IPS-15b (cell line): ENCODE results near the gene RNF224.
A peak's percentile ranks its signal among the peaks of the same experiment; 100 is the strongest.

Source experiments
- H3K27me3 ChIP-seq: one replicate; pipeline ENCODE4 v1.6.1; 2013; ENCODE audit warnings: low read length; ENCODE audit not compliant: control insufficient read depth, insufficient read depth
- H3K36me3 ChIP-seq: one replicate; pipeline ENCODE4 v1.6.1; 2013; ENCODE audit warnings: low read length; ENCODE audit not compliant: control insufficient read depth, insufficient read depth
- H3K4me1 ChIP-seq: one replicate; pipeline ENCODE4 v1.6.1; 2013; ENCODE audit warnings: mild to moderate bottlenecking, low read length; ENCODE audit not compliant: control insufficient read depth, insufficient read depth
- H3K4me3 ChIP-seq: one replicate; pipeline ENCODE4 v1.5.1; 2013; ENCODE audit warnings: low read depth, low read length
- H3K9ac ChIP-seq: one replicate; pipeline ENCODE4 v1.6.1; 2013; ENCODE audit warnings: low read depth, mild to moderate bottlenecking, low read length
- H3K9me3 ChIP-seq: one replicate; pipeline ENCODE4 v1.6.1; 2013; ENCODE audit warnings: mild to moderate bottlenecking, low read length; ENCODE audit not compliant: control insufficient read depth, insufficient read depth

RNF224 gene

DNA sequence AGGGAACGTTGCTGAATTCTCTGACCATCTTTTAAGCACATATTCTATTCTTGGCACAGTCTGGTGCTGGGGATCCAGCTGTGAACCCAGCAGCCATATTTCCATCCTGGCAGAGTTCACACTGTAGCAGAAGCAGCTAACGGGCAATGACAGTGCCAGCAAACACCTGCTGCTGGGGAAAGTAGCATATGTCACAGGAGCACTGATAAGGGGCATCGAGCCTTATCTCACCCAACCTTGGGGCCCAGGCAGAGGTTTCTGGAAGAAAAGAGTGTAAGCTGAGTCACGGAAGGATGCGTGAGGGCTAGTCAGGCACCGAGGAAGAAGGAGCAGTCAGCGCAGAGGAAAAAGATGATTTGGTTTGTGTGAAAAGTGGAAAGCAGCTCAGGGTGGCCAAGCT lies 20.7 kb upstream of the RNF224 start:
- Histone ChIP-seq H3K4me1 (peaks cover 3% of the 10 kb centered on the region), H3K4me3 (peak overlapping the region; percentile 98), H3K9ac (no peak overlapping the region), H3K27me3 (no peaks in the 10 kb centered on the region), H3K36me3 (peaks cover 11% of the 10 kb centered on the region), H3K9me3 (no peaks in the 10 kb centered on the region)

- Histone ChIP-seq H3K4me3 (no peak overlapping the region), H3K36me3 (peaks cover 42% of the 10 kb centered on the region), H3K9ac (no peak overlapping the region), H3K9me3 (no peaks in the 10 kb centered on the region), H3K4me1 (no peaks in the 10 kb centered on the region), H3K27me3 (no peaks in the 10 kb centered on the region)
These were observed 15.8 kb upstream of the RNF224 start for GRCh38 chr9:137211532-137211931.

DNA sequence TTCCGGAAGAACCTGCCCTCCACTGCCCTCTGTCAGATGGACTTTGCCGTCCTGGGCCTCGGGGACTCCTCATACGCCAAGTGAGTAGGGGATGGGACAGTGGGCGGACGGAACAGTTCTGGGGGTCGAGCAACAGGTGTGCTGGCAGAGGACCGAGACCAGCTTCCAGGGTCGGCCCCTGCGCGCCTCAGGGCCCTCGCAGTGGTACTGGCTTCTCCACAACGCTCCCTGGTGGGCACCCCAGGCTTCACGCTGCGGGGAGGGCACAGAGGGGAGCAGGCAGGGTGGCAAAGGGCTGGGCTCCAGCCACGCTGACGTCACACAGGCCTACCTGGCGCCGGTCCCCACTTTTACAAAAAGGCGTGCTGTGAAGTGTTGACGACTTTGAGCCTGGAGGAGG lies 14.8 kb upstream of the RNF224 start:
- Histone ChIP-seq H3K4me1 (no peaks in the 10 kb centered on the region), H3K36me3 (peaks cover 41% of the 10 kb centered on the region), H3K9me3 (no peaks in the 10 kb centered on the region), H3K27me3 (no peaks in the 10 kb centered on the region), H3K4me3 (no peak overlapping the region), H3K9ac (no peak overlapping the region)

DNA sequence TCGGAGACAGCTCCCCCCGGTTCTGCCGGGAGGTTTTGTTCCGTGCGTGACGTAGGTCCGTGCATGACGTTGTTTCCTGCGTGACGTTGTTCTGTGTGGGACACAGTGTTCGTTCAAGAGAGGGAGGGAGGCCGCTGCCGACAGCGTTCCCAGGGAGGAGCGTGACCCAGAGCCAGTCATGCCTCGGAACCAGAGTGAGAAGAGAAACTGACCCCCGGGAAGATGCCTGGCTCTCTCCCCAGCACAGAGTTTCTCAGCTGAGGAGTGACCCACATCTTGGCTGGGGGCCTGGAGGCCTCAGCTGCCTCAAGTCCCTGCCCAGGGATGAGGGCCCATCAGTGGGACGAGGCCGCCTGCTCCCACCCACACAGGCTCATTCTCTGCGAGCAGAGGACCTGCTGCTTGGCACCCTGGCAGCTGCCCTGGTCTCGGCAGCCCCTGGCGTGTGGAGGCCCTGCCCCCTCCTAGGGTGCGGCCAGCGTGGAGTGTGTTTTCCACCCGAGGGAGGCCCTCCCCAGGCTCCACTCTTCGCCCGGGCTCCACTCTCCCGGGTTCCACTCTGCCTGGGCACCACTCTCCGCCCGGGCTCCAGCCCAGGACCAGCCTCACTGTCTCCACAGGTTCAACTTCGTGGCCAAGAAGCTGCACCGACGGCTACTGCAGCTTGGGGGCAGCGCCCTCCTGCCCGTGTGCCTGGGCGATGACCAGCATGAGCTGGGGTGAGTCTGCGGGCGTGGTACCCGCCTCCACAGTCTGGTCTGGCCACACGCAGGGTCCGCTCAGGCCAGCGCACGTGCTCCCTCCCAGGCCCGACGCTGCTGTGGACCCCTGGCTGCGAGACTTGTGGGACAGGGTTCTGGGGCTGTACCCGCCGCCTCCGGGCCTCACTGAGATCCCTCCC lies 13.9 kb upstream of the RNF224 start:
- no peaks in the 10 kb centered on the region for H3K9me3 ChIP-seq

DNA sequence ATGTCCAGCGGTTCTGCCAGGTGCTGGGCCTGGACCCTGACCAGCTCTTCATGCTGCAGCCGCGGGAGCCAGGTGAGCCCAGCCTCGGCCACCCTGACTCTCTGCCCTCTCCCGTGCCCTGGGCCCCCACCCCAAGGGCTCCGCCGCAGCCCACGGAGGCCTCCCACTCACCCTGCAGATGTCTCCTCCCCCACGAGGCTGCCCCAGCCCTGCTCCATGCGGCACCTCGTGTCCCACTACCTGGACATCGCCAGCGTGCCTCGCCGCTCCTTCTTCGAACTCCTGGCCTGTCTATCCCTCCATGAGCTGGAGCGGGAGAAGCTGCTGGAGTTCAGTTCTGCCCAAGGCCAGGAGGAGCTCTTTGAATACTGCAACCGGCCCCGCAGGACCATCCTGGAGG lies 12.7 kb upstream of the RNF224 start:
- Histone ChIP-seq H3K4me3 (no peak overlapping the region), H3K4me1 (no peaks in the 10 kb centered on the region), H3K9ac (no peak overlapping the region), H3K9me3 (no peaks in the 10 kb centered on the region), H3K36me3 (peaks cover 35% of the 10 kb centered on the region), H3K27me3 (no peaks in the 10 kb centered on the region)

More for the DNA sequence above, 13.9 kb upstream of the RNF224 start:
- H3K4me1 ChIP-seq: no peaks in the 10 kb centered on the region
- peaks cover 41% of the 10 kb centered on the region for H3K36me3 ChIP-seq
- no peak overlapping the region for H3K4me3 ChIP-seq
- no peaks in the 10 kb centered on the region for H3K27me3 ChIP-seq
- no peak overlapping the region for H3K9ac ChIP-seq

- H3K4me1 ChIP-seq: no peaks in the 10 kb centered on the region
- H3K36me3 ChIP-seq: peaks cover 35% of the 10 kb centered on the region
These were observed 11.9 kb upstream of the RNF224 start for GRCh38 chr9:137215196-137215986.

GRCh38 chr9:137216188-137216965 lies 10.9 kb upstream of the RNF224 start:
- Histone ChIP-seq H3K4me3 (no peak overlapping the region), H3K9me3 (no peaks in the 10 kb centered on the region), H3K9ac (no peak overlapping the region), H3K27me3 (no peaks in the 10 kb centered on the region), H3K36me3 (peaks cover 35% of the 10 kb centered on the region), H3K4me1 (no peaks in the 10 kb centered on the region)

More at GRCh38 chr9:137215196-137215986, 11.9 kb upstream of the RNF224 start:
- Histone ChIP-seq H3K9ac (no peak overlapping the region), H3K4me3 (no peak overlapping the region), H3K27me3 (no peaks in the 10 kb centered on the region), H3K9me3 (no peaks in the 10 kb centered on the region)

- Histone ChIP-seq H3K9ac (no peak overlapping the region), H3K4me1 (no peaks in the 10 kb centered on the region), H3K36me3 (peaks cover 32% of the 10 kb centered on the region), H3K27me3 (no peaks in the 10 kb centered on the region), H3K4me3 (no peak overlapping the region), H3K9me3 (no peaks in the 10 kb centered on the region)
These were observed 9.8 kb upstream of the RNF224 start for GRCh38 chr9:137217276-137218211.

DNA sequence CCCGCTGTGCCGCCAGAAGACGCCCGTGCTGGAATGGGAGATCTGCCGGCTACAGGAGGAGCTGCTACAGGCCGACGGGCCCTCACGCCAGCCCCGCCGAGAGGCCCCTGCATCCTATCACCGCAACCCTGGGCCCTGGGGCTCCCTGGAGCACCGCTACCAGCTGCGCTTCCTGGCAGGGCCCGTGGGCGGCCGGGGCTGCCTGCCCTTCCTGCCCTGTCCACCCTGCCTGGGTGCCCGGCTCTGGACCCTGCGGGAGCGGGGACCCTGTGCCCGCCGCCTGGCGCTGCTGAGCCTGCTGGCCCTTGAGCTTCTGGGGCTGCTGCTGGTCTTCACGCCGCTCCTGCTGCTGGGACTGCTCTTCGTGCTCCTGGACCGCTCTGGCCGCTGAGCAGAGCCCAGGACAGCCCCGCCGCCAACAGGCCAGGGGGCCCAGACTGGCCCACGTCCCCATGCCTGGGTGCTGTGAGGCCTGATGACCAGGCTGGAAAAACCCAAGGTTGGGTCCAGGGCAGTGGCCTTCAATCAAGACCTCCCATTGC lies 9.0 kb upstream of the RNF224 start:
- H3K27me3 ChIP-seq: no peaks in the 10 kb centered on the region
- peaks cover 28% of the 10 kb centered on the region for H3K36me3 ChIP-seq
- H3K9ac ChIP-seq: no peak overlapping the region
- H3K4me3 ChIP-seq: no peak overlapping the region
- no peaks in the 10 kb centered on the region for H3K9me3 ChIP-seq
- no peaks in the 10 kb centered on the region for H3K4me1 ChIP-seq

GRCh38 chr9:137218754-137219271 lies 8.5 kb upstream of the RNF224 start:
- Histone ChIP-seq H3K4me3 (no peak overlapping the region), H3K36me3 (peaks cover 23% of the 10 kb centered on the region), H3K9me3 (no peaks in the 10 kb centered on the region), H3K4me1 (no peaks in the 10 kb centered on the region), H3K27me3 (no peaks in the 10 kb centered on the region), H3K9ac (no peak overlapping the region)
